ENCODE data around the gene ARPC5L.
"Not testable (repeated sequence)": the region's sequence is repeated elsewhere in the genome, so short reads cannot be mapped to it uniquely, and the experiment has no call there.

ARPC5L gene

DNA sequence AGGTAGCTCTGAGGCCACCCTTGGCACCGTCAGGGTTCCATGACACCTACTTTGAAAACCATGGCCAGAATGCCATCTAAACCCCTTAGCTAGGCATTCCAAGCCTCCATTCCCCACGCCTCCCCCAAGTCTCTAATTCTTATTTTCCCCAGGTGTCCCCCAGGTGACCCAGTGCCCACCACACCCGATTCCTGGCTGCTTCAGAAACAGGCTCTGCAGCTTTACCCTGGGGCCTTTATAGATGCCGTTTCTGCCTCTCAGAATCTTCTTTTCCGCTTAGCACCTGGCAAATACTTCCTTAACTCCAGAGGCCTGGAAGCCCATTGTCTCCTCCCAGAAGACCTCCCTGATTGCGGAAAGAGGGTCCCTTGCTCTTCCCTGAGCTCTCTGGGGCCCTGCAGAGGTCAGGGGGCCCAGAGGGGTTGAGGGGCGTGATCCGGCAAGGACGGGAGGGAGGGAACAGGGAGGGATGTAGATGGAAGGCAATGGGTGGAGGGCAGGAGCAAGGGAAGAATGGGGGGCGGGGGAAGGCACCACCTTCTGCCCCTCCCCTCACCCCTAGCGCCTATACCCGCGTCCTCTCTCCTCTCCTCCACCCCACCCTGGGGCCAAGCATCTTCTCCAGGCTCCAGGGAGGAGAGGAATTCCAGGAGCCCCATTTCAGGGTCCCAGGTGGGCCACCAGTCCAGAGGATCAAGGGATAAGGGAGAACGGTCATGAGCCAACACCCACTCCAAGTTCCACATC, 20.7 kb upstream of the ARPC5L start:
- no peak for DNase-seq (ENCODE audit: low read depth)
- no peak overlapping the region for H3K4me3 ChIP-seq (ENCODE audit: low read depth, low read length)
- in situ Hi-C loops (cut with HindIII; ENCODE audit: low sequenced_read_pairs), result no loop called here
- TF ChIP-seq, protein P1, sequence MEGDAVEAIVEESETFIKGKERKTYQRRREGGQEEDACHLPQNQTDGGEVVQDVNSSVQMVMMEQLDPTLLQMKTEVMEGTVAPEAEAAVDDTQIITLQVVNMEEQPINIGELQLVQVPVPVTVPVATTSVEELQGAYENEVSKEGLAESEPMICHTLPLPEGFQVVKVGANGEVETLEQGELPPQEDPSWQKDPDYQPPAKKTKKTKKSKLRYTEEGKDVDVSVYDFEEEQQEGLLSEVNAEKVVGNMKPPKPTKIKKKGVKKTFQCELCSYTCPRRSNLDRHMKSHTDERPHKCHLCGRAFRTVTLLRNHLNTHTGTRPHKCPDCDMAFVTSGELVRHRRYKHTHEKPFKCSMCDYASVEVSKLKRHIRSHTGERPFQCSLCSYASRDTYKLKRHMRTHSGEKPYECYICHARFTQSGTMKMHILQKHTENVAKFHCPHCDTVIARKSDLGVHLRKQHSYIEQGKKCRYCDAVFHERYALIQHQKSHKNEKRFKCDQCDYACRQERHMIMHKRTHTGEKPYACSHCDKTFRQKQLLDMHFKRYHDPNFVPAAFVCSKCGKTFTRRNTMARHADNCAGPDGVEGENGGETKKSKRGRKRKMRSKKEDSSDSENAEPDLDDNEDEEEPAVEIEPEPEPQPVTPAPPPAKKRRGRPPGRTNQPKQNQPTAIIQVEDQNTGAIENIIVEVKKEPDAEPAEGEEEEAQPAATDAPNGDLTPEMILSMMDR (IDR thresholded peaks at IDR 0.05; ENCODE audit: low read depth, low read length, missing control alignments), result no peak

DNA sequence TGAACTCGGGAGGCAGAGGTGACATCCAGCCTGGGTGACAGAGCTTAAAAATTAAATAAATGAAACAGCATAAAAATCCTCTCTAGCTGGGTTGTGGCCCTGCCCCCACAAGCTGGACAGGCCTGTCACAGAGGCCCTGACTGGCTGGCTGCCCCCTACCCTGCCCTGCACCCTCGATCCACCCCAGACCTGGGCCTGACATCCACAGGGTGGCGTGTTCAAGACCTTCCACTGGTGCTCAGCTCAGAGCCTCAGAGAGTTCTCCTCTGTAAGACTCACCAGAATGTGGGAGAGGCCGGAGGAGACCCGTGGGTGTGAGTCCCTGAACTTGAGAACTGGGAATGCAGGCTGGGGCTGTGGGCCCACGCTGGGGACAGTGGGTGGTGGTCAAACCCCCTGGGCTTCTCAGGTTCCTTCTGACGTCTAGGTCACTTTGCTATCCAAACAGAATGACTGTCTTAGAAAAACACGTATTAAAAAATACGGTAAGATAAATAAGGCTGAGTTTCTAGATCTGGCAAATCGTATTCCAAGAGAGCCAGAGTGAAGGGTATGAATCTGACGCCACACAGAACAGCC, 18.4 kb upstream of the ARPC5L start:
- DNase-seq (ENCODE audit: low read depth), result no peak
- in situ Hi-C loops (cut with HindIII; ENCODE audit: low sequenced_read_pairs), result no loop called here
- no peak overlapping the region for H3K4me3 ChIP-seq (ENCODE audit: low read depth, low read length)
- TF ChIP-seq, protein P1 (IDR thresholded peaks at IDR 0.05; ENCODE audit: low read depth, low read length, missing control alignments), result no peak

DNA sequence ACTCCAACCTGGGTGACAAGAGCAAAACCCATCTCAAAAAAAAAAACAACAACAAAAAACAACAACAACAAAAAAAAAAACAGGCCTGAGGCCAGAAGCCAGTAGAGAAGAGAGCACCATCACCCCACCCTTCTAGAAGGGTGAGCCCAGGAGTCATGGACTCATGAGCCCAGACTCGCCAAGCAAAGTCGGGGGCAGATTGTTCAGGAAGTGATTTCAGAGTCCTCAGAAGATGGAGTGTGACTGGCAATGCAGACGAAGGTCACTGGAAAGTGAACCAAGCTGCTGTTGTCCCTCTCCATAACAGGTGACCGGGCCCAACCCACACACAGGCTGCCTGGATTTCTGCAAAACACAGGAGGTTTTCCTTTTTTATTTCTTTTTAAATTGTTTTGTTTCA, 17.6 kb upstream of the ARPC5L start:
- DNase-seq (ENCODE audit: low read depth), result no peak
- TF ChIP-seq, protein P1 (IDR thresholded peaks at IDR 0.05; ENCODE audit: low read depth, low read length, missing control alignments), result no peak
- H3K4me3 ChIP-seq (ENCODE audit: low read depth, low read length), result no peak overlapping the region
- in situ Hi-C loops (cut with HindIII; ENCODE audit: low sequenced_read_pairs), result no loop called here

DNA sequence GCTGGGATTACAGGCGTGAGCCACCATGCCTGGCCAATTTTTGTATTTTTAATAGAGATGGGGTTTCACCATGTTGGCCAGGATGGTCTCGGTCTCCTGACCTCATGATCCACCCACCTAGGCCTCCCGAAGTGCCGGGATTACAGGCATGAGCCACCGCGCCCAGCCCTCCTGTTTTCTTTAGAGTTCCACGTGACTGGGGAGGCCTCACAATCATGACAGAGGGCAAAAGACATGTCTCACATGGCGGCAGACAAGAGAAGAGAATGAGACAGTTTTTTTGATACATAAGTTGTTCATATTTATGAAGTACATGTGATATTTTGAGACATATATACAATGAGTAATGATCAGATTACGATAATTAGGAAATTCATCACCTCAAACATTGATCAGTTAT, 15.5 kb upstream of the ARPC5L start:
- in situ Hi-C loops (cut with HindIII; ENCODE audit: low sequenced_read_pairs); DNase-seq (ENCODE audit: low read depth); H3K4me3 ChIP-seq (ENCODE audit: low read depth, low read length): not testable (repeated sequence)

DNA sequence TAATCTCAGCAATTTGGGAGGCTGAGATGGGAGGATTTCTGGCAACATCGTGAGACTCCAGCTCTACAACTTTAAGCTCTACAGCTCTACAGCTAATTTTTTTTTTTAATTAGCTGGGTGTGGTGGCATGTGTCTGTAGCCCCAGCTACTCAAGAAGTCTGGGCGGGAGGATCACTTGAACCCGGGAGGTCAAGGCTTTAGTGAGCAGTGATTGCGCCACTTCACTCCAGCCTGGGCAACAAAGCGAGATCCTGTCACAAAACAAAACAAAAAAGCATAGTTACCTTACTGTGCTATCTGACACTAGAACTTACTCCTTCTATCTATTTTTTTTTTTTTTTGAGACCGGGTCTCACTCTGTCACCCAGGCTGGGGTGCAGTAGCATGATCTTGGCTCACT, 15.0 kb upstream of the ARPC5L start:
- TF ChIP-seq, protein P1 (IDR thresholded peaks at IDR 0.05; ENCODE audit: low read depth, low read length, missing control alignments), result no peak
- no peak for DNase-seq (ENCODE audit: low read depth)
- H3K4me3 ChIP-seq (ENCODE audit: low read depth, low read length), result no peak overlapping the region
- in situ Hi-C loops (cut with HindIII; ENCODE audit: low sequenced_read_pairs), result no loop called here

DNA sequence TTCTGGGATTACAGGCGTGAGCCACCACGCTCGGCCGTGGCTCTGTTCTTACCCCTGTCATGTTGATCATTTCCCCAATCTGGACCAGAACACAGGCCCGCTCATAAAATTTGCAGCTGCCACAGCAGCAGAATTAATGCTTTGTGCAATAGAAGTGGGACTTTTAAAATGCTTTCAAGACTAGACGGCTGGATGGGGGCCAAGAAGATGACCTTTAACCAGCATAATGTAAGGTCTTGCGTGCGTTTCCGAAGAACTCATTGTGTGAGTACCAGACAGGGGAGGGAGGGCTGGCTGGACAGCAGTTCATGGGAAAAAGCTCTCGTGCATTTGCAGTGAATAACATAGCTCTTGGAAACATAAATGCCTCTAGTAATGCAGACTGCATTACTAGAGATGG, 12.1 kb upstream of the ARPC5L start:
- no peak overlapping the region for H3K4me3 ChIP-seq (ENCODE audit: low read depth, low read length)
- TF ChIP-seq, protein P1 (IDR thresholded peaks at IDR 0.05; ENCODE audit: low read depth, low read length, missing control alignments), result no peak
- no peak for DNase-seq (ENCODE audit: low read depth)
- in situ Hi-C loops (cut with HindIII; ENCODE audit: low sequenced_read_pairs), result loop anchor here (5.0 kb wide), 1 partner anchor 78 kb away; the partner anchor contains the start of gene NR6A1

DNA sequence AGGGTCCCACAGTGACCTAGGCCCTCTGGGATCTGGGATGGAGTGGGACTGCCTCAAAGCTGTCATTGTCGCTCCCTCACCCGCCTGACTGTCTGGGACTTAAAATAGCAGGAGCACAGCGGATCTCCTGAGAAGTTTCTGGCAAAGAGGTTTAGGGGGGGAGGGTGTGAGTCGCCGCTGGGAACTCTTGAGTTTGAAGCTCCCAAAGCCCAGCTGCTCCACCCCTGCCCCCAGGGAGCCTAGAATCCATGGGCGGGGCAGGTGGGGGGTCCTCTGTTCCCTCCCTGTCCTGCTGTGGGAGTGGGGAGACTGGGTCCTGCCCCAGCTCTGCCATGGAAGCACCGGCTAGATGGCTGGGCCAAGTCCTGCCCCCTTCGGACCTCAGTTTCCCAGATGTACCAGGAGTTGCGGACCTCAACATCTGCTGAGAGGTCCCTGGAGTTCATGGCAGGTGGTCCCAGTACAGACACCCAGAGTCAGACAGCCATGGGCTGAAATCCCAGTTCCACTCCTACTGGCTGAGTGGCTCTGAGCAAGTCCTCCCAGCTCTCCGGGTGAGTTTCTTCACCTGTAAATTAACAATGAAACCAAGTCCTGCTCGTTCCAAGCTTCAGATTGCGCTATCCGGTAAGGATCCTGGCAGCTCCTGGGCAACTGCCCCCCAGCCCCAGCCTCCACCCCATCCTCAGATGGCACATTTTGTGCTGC, 9.7 kb upstream of the ARPC5L start:
- TF ChIP-seq, protein P1 (IDR thresholded peaks at IDR 0.05; ENCODE audit: low read depth, low read length, missing control alignments), result no peak
- no peak overlapping the region for H3K4me3 ChIP-seq (ENCODE audit: low read depth, low read length)
- DNase-seq (ENCODE audit: low read depth), result no peak
- in situ Hi-C loops (cut with HindIII; ENCODE audit: low sequenced_read_pairs), result loop anchor here (5.0 kb wide), 1 partner anchor 80 kb away; the partner anchor contains the start of gene NR6A1
